ENCODE results near the gene WDFY1. TPM values are rescaled to one million over a fixed set of nuclear protein-coding genes. Genes with fewer than 3 reads are reported as not detected.

The WDFY1 gene
- total and polyA plus RNA-seq, 9 of the 15 experiments (the other 6 are each of a cell fraction or from before 2014, with no cell fraction given) = 5.4 to 27.6 (median 17.5) TPM

GRCh38 chr2:223950448-223951347 is 5.6 kb upstream of the WDFY1 start:
- no peaks in the 10 kb centered on the region for H3K27me3 ChIP-seq (ENCODE audit: control insufficient read depth in 2 of 2, insufficient read depth in 2 of 2, low read length in 2 of 2)
- H3K9ac ChIP-seq (ENCODE audit: insufficient read depth in 1 of 2, low read depth in 2 of 2, low read length in 2 of 2) = no peak overlapping the region
- no peaks in the 10 kb centered on the region for H3K9me3 ChIP-seq (replicated peaks; ENCODE audit: control insufficient read depth, insufficient read depth, low read depth, low read length)
- POLR2A ChIA-PET = no interaction called here
- FAIRE-seq (no peak), ATAC-seq (no peak), DNase-seq (ENCODE audit: extremely low read depth in 1 of 4, low spot score in 3 of 4) (no peak)
- intact Hi-C loops (cut with micrococcal nuclease) = no loop called here
- H3K4me1 ChIP-seq (replicated peaks in 1 of 2; ENCODE audit: control insufficient read depth in 2 of 2, insufficient read depth in 2 of 2, low read length in 2 of 2) = peaks cover 0 to 14% of the 10 kb centered on the region in 2 experiments; a peak in 3 of 5 replicates
- no peak overlapping the region for H2AFZ ChIP-seq (ENCODE audit: low read depth, low read length)
- no TSS peak for BruUV-seq (replicated peaks)
- no peaks in the 10 kb centered on the region for H3K9me1 ChIP-seq (ENCODE audit: control insufficient read depth, insufficient read depth, low read length)
- WGBS (ENCODE audit: insufficient coverage, low coverage, missing lambda C conversion rate) = 46% methylated on average over 3 of the region's 3 CpGs
- no peak overlapping the region for H3K27ac ChIP-seq (ENCODE audit: extremely low read depth, low read depth, low read length)
- no peaks in the 10 kb centered on the region for H4K20me1 ChIP-seq (replicated peaks; ENCODE audit: control insufficient read depth, insufficient read depth, low read length)
- CTCF ChIA-PET (ENCODE audit: low intra/inter-chr PET ratio) = no interaction called here
- in situ Hi-C loops (cut with MboI) = no loop called here
- TF ChIP-seq ZFPM2 (CRISPR knock-in tag; IDR thresholded peaks at IDR 0.05) = no peak
- TF ChIP-seq, protein P1, sequence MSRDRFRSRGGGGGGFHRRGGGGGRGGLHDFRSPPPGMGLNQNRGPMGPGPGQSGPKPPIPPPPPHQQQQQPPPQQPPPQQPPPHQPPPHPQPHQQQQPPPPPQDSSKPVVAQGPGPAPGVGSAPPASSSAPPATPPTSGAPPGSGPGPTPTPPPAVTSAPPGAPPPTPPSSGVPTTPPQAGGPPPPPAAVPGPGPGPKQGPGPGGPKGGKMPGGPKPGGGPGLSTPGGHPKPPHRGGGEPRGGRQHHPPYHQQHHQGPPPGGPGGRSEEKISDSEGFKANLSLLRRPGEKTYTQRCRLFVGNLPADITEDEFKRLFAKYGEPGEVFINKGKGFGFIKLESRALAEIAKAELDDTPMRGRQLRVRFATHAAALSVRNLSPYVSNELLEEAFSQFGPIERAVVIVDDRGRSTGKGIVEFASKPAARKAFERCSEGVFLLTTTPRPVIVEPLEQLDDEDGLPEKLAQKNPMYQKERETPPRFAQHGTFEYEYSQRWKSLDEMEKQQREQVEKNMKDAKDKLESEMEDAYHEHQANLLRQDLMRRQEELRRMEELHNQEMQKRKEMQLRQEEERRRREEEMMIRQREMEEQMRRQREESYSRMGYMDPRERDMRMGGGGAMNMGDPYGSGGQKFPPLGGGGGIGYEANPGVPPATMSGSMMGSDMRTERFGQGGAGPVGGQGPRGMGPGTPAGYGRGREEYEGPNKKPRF (IDR thresholded peaks at IDR 0.05; ENCODE audit: low read depth, low read length) = no peak
- no peak for TF ChIP-seq GABPB1 (CRISPR knock-in tag; IDR thresholded peaks at IDR 0.05)
- no peak for TF ChIP-seq MED1 (CRISPR knock-in tag; IDR thresholded peaks at IDR 0.05; ENCODE audit: borderline replicate concordance)
- no peaks in the 10 kb centered on the region for H3K36me3 ChIP-seq (ENCODE audit: control insufficient read depth, insufficient read depth, low read length)
- no peaks in the 10 kb centered on the region for H3K79me2 ChIP-seq (ENCODE audit: control insufficient read depth, insufficient read depth, low read length)
- H3K4me3 ChIP-seq = no peak overlapping the region
- H3K4me2 ChIP-seq (ENCODE audit: insufficient read depth, low read length) = no peak overlapping the region

Measured in K562 (cell line).